HEK293T (cell line): ENCODE data around the gene NUP205.

ENCODE experiments used
- CTCF ChIA-PET: fragments of 350-600 bp; formaldehyde crosslinking; extraction: SDS; loops from one replicate; lab custom pipeline; 2021; ENCODE audit warnings: antibody characterized with exemption, inconsistent platforms; lab: Yijun Ruan, JAX
- POLR2A ChIA-PET: fragments of 350-600 bp; formaldehyde crosslinking; extraction: SDS; loops from one replicate; lab custom pipeline; 2020; ENCODE audit warnings: antibody characterized with exemption, inconsistent platforms; lab: Yijun Ruan, JAX
- DNase-seq: peaks from one replicate; pipeline ENCODE4 v3.0.0; 2012; ENCODE audit warnings: mixed read lengths; ENCODE audit errors: extremely low spot score
- ARNT ChIP-seq: fragments of 450-650 bp; IDR thresholded peaks from 2 replicates; pipeline ENCODE4 v1.6.1; 2017; ENCODE audit warnings: mild to moderate bottlenecking
- BHLHE40 ChIP-seq: fragments of 450-650 bp; IDR thresholded peaks from 2 replicates; pipeline ENCODE4 v1.6.1; 2016; ENCODE audit warnings: mild to moderate bottlenecking, moderate library complexity, borderline replicate concordance
- CTBP1 ChIP-seq: fragments of 450-650 bp; IDR thresholded peaks from 2 replicates; pipeline ENCODE4 v1.6.1; 2016; ENCODE audit warnings: borderline replicate concordance
- ELF4 ChIP-seq: fragments of 450-650 bp; IDR thresholded peaks from 2 replicates; pipeline ENCODE4 v1.6.1; 2017; ENCODE audit warnings: antibody characterized with exemption
- FOXA1 ChIP-seq: fragments of 450-650 bp; IDR thresholded peaks from 2 replicates; pipeline ENCODE4 v1.6.1; 2016; ENCODE audit warnings: mild to moderate bottlenecking
- FOXK2 ChIP-seq: fragments of 450-650 bp; IDR thresholded peaks from 2 replicates; pipeline ENCODE4 v1.6.1; 2016; ENCODE audit warnings: mild to moderate bottlenecking
- FOXM1 ChIP-seq: fragments of 450-650 bp; IDR thresholded peaks from 2 replicates; pipeline ENCODE4 v1.6.1; 2017; ENCODE audit warnings: mild to moderate bottlenecking, borderline replicate concordance
- HDGF ChIP-seq: fragments of 450-650 bp; IDR thresholded peaks from 2 replicates; pipeline ENCODE4 v1.6.1; 2017; ENCODE audit warnings: antibody characterized with exemption, borderline replicate concordance
- L3MBTL2 ChIP-seq: fragments of 450-650 bp; conservative IDR thresholded peaks from 2 replicates; pipeline ENCODE4 v1.6.1; 2016; ENCODE audit warnings: mild to moderate bottlenecking
- LEF1 ChIP-seq: fragments of 450-650 bp; IDR thresholded peaks from 2 replicates; pipeline ENCODE4 v1.6.1; 2017; ENCODE audit warnings: mild to moderate bottlenecking, borderline replicate concordance
- NFRKB ChIP-seq: fragments of 450-650 bp; IDR thresholded peaks from 2 replicates; pipeline ENCODE4 v1.6.1; 2016; ENCODE audit warnings: mild to moderate bottlenecking, moderate library complexity
- SP1 ChIP-seq: fragments of 450-650 bp; IDR thresholded peaks from 2 replicates; pipeline ENCODE4 v1.6.1; 2017
- SUZ12 ChIP-seq: fragments of 450-650 bp; IDR thresholded peaks from 2 replicates; pipeline ENCODE4 v1.6.1; 2016; ENCODE audit warnings: mild to moderate bottlenecking
- TARDBP ChIP-seq: fragments of 450-650 bp; IDR thresholded peaks from 2 replicates; pipeline ENCODE4 v1.6.1; 2016
- ZNF384 ChIP-seq: fragments of 450-650 bp; IDR thresholded peaks from 2 replicates; pipeline ENCODE4 v1.6.1; 2016
- TF ChIP-seq, protein P1 (sequence below): fragments of 450-650 bp; IDR thresholded peaks from 2 replicates; pipeline ENCODE4 v1.6.1; 2016

NUP205 gene

DNA sequence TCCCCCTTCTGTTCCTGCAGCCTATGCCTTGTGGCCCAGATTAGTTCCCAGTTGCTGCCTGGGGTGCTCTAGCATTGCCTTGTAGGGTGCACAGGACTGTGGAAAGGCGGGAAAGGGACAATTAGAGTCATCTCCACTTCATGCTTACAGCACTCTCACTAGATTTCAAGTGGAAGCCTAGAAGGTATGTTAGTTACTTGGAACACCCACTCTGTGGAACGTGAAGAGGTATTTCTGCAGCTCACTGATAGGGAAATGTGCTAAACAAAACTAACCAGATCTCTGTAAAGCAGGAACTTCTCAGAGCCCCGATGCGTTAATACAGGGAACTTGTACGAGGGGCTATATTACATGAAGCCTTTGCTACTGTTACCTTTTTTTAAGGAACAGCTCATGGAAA is 124.0 kb downstream of the NUP205 start:
- CTCF ChIA-PET: interaction anchor here (0.8 to 1.2 kb wide), 3 partner anchors 10 to 33 kb away, joined by 3 to 4 read pairs (median 4); no protein-coding TSS in a partner anchor

DNA sequence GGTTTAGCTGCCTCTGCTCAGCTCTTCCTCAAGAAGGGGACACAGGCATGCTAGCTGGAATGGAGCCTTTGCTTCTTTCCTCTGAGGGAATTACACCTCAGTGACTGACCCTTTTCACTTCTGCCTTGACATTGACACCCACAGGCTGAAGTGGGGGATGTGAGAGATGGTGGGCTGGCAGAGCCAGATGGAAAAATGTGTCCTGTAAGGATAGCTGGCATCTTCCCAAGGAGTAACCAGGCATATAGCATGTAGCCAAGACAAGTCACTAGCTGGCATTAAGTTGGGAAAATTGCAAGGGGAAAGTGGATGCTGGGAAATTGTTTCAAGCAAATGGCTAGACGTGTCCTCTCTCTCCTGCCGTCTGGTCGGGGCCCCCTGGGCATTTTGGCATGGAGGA is 124.5 kb downstream of the NUP205 start:
- TF ChIP-seq FOXM1 (no peak), FOXK2 (no peak), NFRKB (no peak), SP1 (no peak)
- POLR2A ChIA-PET: interaction anchor here (1.7 kb wide), 1 partner anchor 20 kb away, joined by 6 read pairs; the partner anchor contains the start of gene STMP1
- CTCF ChIA-PET: interaction anchor here (0.8 to 1.2 kb wide), 2 partner anchors 22 to 32 kb away, joined by 3 to 4 read pairs; no protein-coding TSS in a partner anchor
- DNase-seq: no peak

More for the DNA sequence above, 124.0 kb downstream of the NUP205 start:
- POLR2A ChIA-PET: interaction anchor here (1.7 kb wide), 1 partner anchor 19 kb away, joined by 6 read pairs; the partner anchor contains the start of gene STMP1
- TF ChIP-seq TARDBP (no peak), FOXK2 (no peak), SUZ12 (no peak), FOXA1 (no peak), L3MBTL2 (no peak), ELF4 (no peak), SP1 (no peak), BHLHE40 (no peak), ZNF384 (no peak)
- DNase-seq: no peak

- no peak for TF ChIP-seq ARNT
- no peak for TF ChIP-seq HDGF
- TF ChIP-seq L3MBTL2: no peak
- TF ChIP-seq FOXM1: no peak
- TF ChIP-seq TARDBP: no peak
- no peak for TF ChIP-seq SUZ12
- TF ChIP-seq, protein P1, sequence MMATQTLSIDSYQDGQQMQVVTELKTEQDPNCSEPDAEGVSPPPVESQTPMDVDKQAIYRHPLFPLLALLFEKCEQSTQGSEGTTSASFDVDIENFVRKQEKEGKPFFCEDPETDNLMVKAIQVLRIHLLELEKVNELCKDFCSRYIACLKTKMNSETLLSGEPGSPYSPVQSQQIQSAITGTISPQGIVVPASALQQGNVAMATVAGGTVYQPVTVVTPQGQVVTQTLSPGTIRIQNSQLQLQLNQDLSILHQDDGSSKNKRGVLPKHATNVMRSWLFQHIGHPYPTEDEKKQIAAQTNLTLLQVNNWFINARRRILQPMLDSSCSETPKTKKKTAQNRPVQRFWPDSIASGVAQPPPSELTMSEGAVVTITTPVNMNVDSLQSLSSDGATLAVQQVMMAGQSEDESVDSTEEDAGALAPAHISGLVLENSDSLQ: no peak
- TF ChIP-seq BHLHE40: no peak
- TF ChIP-seq CTBP1: no peak
- TF ChIP-seq FOXA1: no peak
- TF ChIP-seq NFRKB: no peak
- no peak for TF ChIP-seq ZNF384
- no peak for TF ChIP-seq FOXK2
- TF ChIP-seq LEF1: no peak
- TF ChIP-seq ELF4: no peak
- TF ChIP-seq SP1: no peak
- CTCF ChIA-PET: interaction anchor here (0.6 kb wide), 1 partner anchor 302 kb away, joined by 3 read pairs; no protein-coding TSS in a partner anchor
- POLR2A ChIA-PET: interaction anchor here (0.7 kb wide), 1 partner anchor 14 kb away, joined by 4 read pairs; no protein-coding TSS in a partner anchor
- DNase-seq: no peak
Measured at GRCh38 chr7:135683609-135684008, 125.9 kb downstream of the NUP205 start.

DNA sequence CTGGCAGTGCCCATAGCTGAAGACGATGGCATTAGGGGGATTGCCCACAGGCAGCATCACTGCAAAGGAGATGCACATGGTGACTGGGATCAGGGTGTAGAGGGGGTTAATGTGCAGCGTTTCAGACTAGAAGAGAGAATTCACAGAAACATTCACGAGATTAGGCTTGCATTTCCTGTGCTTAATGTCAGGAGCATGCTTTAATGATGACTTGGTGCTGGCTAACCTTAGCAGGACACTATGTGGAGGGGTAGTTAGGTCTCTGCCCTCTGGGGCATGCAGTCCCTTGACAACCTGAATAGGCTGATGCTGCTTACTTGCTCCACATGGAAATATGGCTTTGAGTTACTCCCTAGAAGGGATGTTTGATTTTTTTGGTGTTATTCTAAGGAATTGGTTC is 126.4 kb downstream of the NUP205 start:
- CTCF ChIA-PET: interaction anchor here (0.6 kb wide), 1 partner anchor 303 kb away, joined by 3 read pairs; no protein-coding TSS in a partner anchor
- DNase-seq: no peak
- TF ChIP-seq BHLHE40 (no peak), CTBP1 (no peak), ELF4 (no peak), FOXA1 (no peak), HDGF (no peak), SP1 (no peak), SUZ12 (no peak), NFRKB (no peak), L3MBTL2 (no peak), FOXM1 (no peak), ZNF384 (no peak), LEF1 (no peak), TARDBP (no peak), FOXK2 (no peak)
- TF ChIP-seq, protein P1: no peak
- POLR2A ChIA-PET: no interaction called here

- CTCF ChIA-PET: interaction anchor here (0.9 kb wide), 1 partner anchor 27 kb away, joined by 3 read pairs; no protein-coding TSS in a partner anchor
- no peak for DNase-seq
- TF ChIP-seq SP1 (no peak), ELF4 (no peak), ARNT (no peak), BHLHE40 (no peak), NFRKB (no peak), FOXK2 (no peak), TARDBP (no peak), FOXA1 (no peak), SUZ12 (no peak), FOXM1 (no peak)
- TF ChIP-seq, protein P1: no peak
- POLR2A ChIA-PET: no interaction called here
Measured at GRCh38 chr7:135684699-135685098, 127.0 kb downstream of the NUP205 start.
